Activated CD4-positive, alpha-beta memory T cell treated with anti-CD3 and anti-CD28 coated beads for 36 hours (primary cell): ENCODE data around the gene SV2B. TPM values are rescaled to one million over a fixed set of nuclear protein-coding genes. Genes with fewer than 3 reads are reported as not detected.
"Not testable (repeated sequence)": the region's sequence is repeated elsewhere in the genome, so short reads cannot be mapped to it uniquely, and the experiment has no call there.

Source experiments
- CTCF ChIA-PET: fragments of 350-600 bp; sonication (Branson Sonifier 250); formaldehyde crosslinking; loops from one replicate; lab custom pipeline; 2021; ENCODE audit warnings: antibody characterized with exemption, inconsistent platforms; lab: Charles Lee
- POLR2A ChIA-PET: fragments of 350-600 bp; sonication (Branson Sonifier 250); formaldehyde crosslinking; loops from one replicate; lab custom pipeline; 2021; ENCODE audit warnings: antibody characterized with exemption; lab: Charles Lee
- DNase-seq: peaks from one replicate; pipeline ENCODE4 v3.0.0-alpha.2; 2020
- H3K27ac Mint-ChIP-seq: one replicate; pipeline ENCODE4 v1.8.0; 2021; ENCODE audit warnings: mixed read lengths
- H3K27me3 Mint-ChIP-seq: one replicate; pipeline ENCODE4 v1.8.0; 2021; ENCODE audit warnings: mixed read lengths
- H3K36me3 Mint-ChIP-seq: one replicate; pipeline ENCODE4 v1.8.0; 2021; ENCODE audit warnings: mixed read lengths
- H3K4me1 Mint-ChIP-seq: one replicate; pipeline ENCODE4 v1.8.0; 2021; ENCODE audit warnings: low read depth, mixed read lengths
- H3K4me3 Mint-ChIP-seq: one replicate; pipeline ENCODE4 v1.8.0; 2021; ENCODE audit warnings: mild to moderate bottlenecking, mixed read lengths
- H3K9me3 Mint-ChIP-seq: one replicate; pipeline ENCODE4 v1.8.0; 2021; ENCODE audit warnings: mixed read lengths
- intact Hi-C: fragments of 100-400 bp; cut with micrococcal nuclease; formaldehyde crosslinking; loops from one replicate; pipeline ENCODE4 v1.15.1; 2023
- total RNA-seq, 2 experiments: library from RNA; stranded (reverse); gene quantifications; one replicate each; pipeline ENCODE4 v1.2.3, GENCODE V29; 2021

The SV2B gene
- total RNA-seq, 2 experiments from 2014 or later: 0.02 to 0.05 TPM

- ChIA-PET POLR2A (no interaction called here), CTCF (no interaction called here)
- H3K4me3 Mint-ChIP-seq: no peak overlapping the region
- H3K27ac Mint-ChIP-seq: no peak overlapping the region
- no peaks in the 10 kb centered on the region for H3K4me1 Mint-ChIP-seq
- no peak for DNase-seq
- peaks cover 7% of the 10 kb centered on the region for H3K27me3 Mint-ChIP-seq
- H3K9me3 Mint-ChIP-seq: no peaks in the 10 kb centered on the region
- intact Hi-C loops: no loop called here
- no peaks in the 10 kb centered on the region for H3K36me3 Mint-ChIP-seq
These were observed 27.9 kb upstream of the SV2B start for GRCh38 chr15:91072161-91072560.

- no peak for DNase-seq
- POLR2A ChIA-PET: no interaction called here
- intact Hi-C loops: no loop called here
- H3K27me3 Mint-ChIP-seq: peaks cover 7% of the 10 kb centered on the region
- H3K36me3 Mint-ChIP-seq: no peaks in the 10 kb centered on the region
- no peak overlapping the region for H3K27ac Mint-ChIP-seq
- CTCF ChIA-PET: interaction anchor here (0.6 to 1.4 kb wide), 3 partner anchors 15 to 229 kb away, joined by 3 to 4 read pairs (median 3); no protein-coding TSS in a partner anchor
- H3K4me3 Mint-ChIP-seq: no peak overlapping the region
- H3K9me3 Mint-ChIP-seq: no peaks in the 10 kb centered on the region
- H3K4me1 Mint-ChIP-seq: no peaks in the 10 kb centered on the region
These were observed 27.0 kb upstream of the SV2B start for GRCh38 chr15:91073077-91073476.

- no peak overlapping the region for H3K4me3 Mint-ChIP-seq
- intact Hi-C loops: no loop called here
- H3K36me3 Mint-ChIP-seq: no peaks in the 10 kb centered on the region
- H3K27me3 Mint-ChIP-seq: peaks cover 7% of the 10 kb centered on the region
- H3K4me1 Mint-ChIP-seq: no peaks in the 10 kb centered on the region
- ChIA-PET POLR2A (no interaction called here), CTCF (interaction anchor here (1.1 to 1.4 kb wide), 2 partner anchors 16 to 198 kb away, joined by 3 to 4 read pairs; no protein-coding TSS in a partner anchor)
- no peak for DNase-seq
- H3K27ac Mint-ChIP-seq: no peak overlapping the region
- H3K9me3 Mint-ChIP-seq: no peaks in the 10 kb centered on the region
These were observed 26.3 kb upstream of the SV2B start for GRCh38 chr15:91073768-91074167.

DNA sequence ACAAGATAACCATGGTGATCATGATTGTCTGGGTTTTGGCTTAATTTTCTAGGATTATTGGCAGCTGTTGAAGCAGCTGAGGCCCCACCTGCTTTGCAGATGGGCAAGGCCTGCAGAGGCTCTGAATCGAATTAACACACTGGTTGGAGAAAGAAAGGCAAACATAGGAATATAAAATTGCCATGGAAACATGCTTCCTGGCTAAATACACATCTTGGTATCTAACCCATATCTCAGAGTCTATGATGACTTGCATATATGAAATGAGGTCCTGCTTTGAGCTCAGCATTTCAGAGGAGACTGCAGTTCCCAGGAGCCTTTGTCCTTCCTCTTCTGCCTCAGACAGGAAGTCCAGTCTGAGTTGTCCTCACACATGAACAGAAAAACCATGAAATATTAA is 24.3 kb upstream of the SV2B start:
- Mint-ChIP-seq H3K4me3 (no peak overlapping the region), H3K27me3 (peaks cover 7% of the 10 kb centered on the region), H3K36me3 (no peaks in the 10 kb centered on the region), H3K4me1 (no peaks in the 10 kb centered on the region), H3K9me3 (peaks cover 9% of the 10 kb centered on the region), H3K27ac (no peak overlapping the region)
- intact Hi-C loops: no loop called here
- DNase-seq: no peak
- ChIA-PET POLR2A (no interaction called here), CTCF (interaction anchor here (1.2 kb wide), 1 partner anchor 20 kb away, joined by 3 read pairs; no protein-coding TSS in a partner anchor)

DNA sequence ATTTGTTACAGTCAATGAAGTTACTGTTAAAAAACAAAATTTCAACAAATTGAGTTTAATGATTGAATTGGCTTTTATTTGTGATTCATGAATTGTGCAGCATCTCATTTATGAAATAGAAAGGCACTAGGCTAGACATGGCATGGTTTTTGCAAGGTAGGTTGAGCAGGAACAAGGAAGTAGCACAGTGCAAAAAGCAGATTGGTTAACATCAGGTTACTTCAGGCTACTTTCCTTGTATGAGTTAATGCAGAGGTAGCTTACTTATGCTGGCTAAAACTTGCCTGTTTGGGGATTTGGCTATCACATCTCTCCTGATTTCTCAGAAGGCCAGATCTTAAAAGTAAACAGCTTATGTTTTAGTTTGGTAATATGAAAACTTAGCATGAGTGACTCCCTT is 23.0 kb upstream of the SV2B start:
- ChIA-PET CTCF (no interaction called here), POLR2A (no interaction called here)
- no peak overlapping the region for H3K27ac Mint-ChIP-seq
- peaks cover 5% of the 10 kb centered on the region for H3K27me3 Mint-ChIP-seq
- DNase-seq: no peak
- intact Hi-C loops: no loop called here
- H3K36me3 Mint-ChIP-seq: no peaks in the 10 kb centered on the region
- H3K4me1 Mint-ChIP-seq: no peaks in the 10 kb centered on the region
- peaks cover 9% of the 10 kb centered on the region for H3K9me3 Mint-ChIP-seq
- H3K4me3 Mint-ChIP-seq: no peak overlapping the region

- H3K4me1 Mint-ChIP-seq, H3K27ac Mint-ChIP-seq, intact Hi-C loops, H3K9me3 Mint-ChIP-seq, H3K4me3 Mint-ChIP-seq, DNase-seq, POLR2A ChIA-PET, H3K36me3 Mint-ChIP-seq, CTCF ChIA-PET: not testable (repeated sequence)
- H3K27me3 Mint-ChIP-seq: peaks cover 23% of the 10 kb centered on the region
These were observed 6.2 kb upstream of the SV2B start for GRCh38 chr15:91093866-91094265.

DNA sequence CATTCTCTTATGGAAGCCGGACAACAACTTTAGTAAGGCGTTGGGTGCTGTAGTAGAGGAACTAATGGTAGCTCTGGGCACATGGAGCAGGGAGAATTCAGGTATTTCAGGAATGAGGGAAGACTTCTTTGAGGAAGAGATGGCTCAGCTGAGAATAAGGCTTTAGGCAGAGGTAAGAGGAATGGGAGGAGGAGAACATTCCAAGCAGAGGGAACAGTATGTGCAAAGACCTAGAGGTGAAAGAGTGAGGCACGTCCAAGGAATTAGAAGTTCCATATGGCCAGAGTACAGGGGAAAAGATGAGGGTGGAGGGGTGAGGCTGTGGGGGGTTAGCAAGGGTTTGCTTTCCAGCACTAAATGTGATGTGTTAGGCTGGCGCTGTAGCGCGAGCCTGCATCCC is 1.6 kb upstream of the SV2B start:
- Mint-ChIP-seq H3K36me3 (no peaks in the 10 kb centered on the region), H3K27ac (no peak overlapping the region), H3K9me3 (peaks cover 5% of the 10 kb centered on the region), H3K27me3 (peaks cover 51% of the 10 kb centered on the region), H3K4me1 (peaks cover 15% of the 10 kb centered on the region), H3K4me3 (no peak overlapping the region)
- no peak for DNase-seq
- CTCF ChIA-PET: no interaction called here
- POLR2A ChIA-PET: no interaction called here
- intact Hi-C loops: no loop called here

DNA sequence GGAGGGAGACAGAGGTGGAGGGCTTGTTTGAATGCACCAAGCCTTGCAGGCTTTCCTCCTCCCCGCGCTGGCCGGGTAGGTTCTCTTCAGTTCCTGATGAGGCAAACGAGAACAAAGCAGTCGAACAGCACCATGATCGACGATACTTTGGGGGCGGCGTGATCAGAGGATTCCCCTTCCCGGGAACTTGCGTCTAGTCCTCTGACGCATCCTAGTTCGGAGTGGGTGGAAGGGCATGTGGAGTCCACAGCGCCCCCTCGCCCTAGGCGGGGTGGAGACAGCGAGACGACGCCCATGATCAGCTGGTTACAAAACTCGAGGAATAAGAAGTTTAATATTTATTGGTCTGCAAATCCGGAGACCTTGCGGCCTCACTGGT is 452 bp upstream of the SV2B start:
- Mint-ChIP-seq H3K27me3 (peaks cover 52% of the 10 kb centered on the region), H3K4me3 (peak overlapping the region; percentile 60), H3K36me3 (no peaks in the 10 kb centered on the region), H3K4me1 (peaks cover 15% of the 10 kb centered on the region), H3K27ac (no peak overlapping the region), H3K9me3 (no peaks in the 10 kb centered on the region)
- DNase-seq: peak; percentile 65
- intact Hi-C loops: no loop called here
- CTCF ChIA-PET: interaction anchor here (0.7 to 1.4 kb wide), 5 partner anchors 11 to 96 kb away, joined by 3 to 4 read pairs (median 3); no protein-coding TSS in a partner anchor
- POLR2A ChIA-PET: no interaction called here

GRCh38 chr15:91100814-91101607 is 954 bp downstream of the SV2B start:
- Mint-ChIP-seq H3K36me3 (no peaks in the 10 kb centered on the region), H3K4me1 (peaks cover 15% of the 10 kb centered on the region), H3K27me3 (peaks cover 60% of the 10 kb centered on the region), H3K9me3 (no peaks in the 10 kb centered on the region), H3K27ac (no peak overlapping the region), H3K4me3 (peak overlapping the region; percentile 71)
- intact Hi-C loops: no loop called here
- DNase-seq: peak; percentile 14
- CTCF ChIA-PET: interaction anchor here (0.8 to 1.4 kb wide), 4 partner anchors 10 to 144 kb away, joined by 3 to 5 read pairs (median 4); no protein-coding TSS in a partner anchor
- POLR2A ChIA-PET: no interaction called here

- Mint-ChIP-seq H3K9me3 (no peaks in the 10 kb centered on the region), H3K4me3 (no peak overlapping the region), H3K27ac (no peak overlapping the region), H3K27me3 (peaks cover 64% of the 10 kb centered on the region), H3K4me1 (peaks cover 15% of the 10 kb centered on the region), H3K36me3 (no peaks in the 10 kb centered on the region)
- POLR2A ChIA-PET: no interaction called here
- DNase-seq: no peak
- intact Hi-C loops: no loop called here
- CTCF ChIA-PET: no interaction called here
These were observed 1.5 kb downstream of the SV2B start for GRCh38 chr15:91101608-91101920.

- ChIA-PET POLR2A (no interaction called here), CTCF (no interaction called here)
- no peak for DNase-seq
- Mint-ChIP-seq H3K27me3 (peaks cover 66% of the 10 kb centered on the region), H3K27ac (no peak overlapping the region), H3K4me1 (peaks cover 15% of the 10 kb centered on the region), H3K36me3 (no peaks in the 10 kb centered on the region), H3K4me3 (no peak overlapping the region), H3K9me3 (no peaks in the 10 kb centered on the region)
- intact Hi-C loops: no loop called here
These were observed 2.7 kb downstream of the SV2B start for GRCh38 chr15:91102546-91103330.

GRCh38 chr15:91104111-91104510 is 4.1 kb downstream of the SV2B start:
- Mint-ChIP-seq H3K27ac (no peak overlapping the region), H3K9me3 (no peaks in the 10 kb centered on the region), H3K4me3 (no peak overlapping the region), H3K4me1 (peaks cover 15% of the 10 kb centered on the region), H3K27me3 (peaks cover 64% of the 10 kb centered on the region), H3K36me3 (no peaks in the 10 kb centered on the region)
- intact Hi-C loops: no loop called here
- DNase-seq: no peak
- POLR2A ChIA-PET: no interaction called here
- CTCF ChIA-PET: no interaction called here
